Stimulated activated CD8-positive, alpha-beta memory T cell treated with anti-CD3 and anti-CD28 coated beads, Interleukin-4, amount 100 ng/mL, for 48 hours (primary cell): Measurements from ENCODE around the gene SCRT2.
"Not testable (repeated sequence)": the region's sequence is repeated elsewhere in the genome, so short reads cannot be mapped to it uniquely, and the experiment has no call there.

ENCODE experiments used
- DNase-seq: peaks from one replicate; pipeline ENCODE4 v3.0.0-alpha.2; 2020

SCRT2 gene

GRCh38 chr20:699811-700338, 24.3 kb upstream of the SCRT2 start:
- DNase-seq: no peak

- DNase-seq: no peak
Measured at GRCh38 chr20:699342-699741, 23.7 kb upstream of the SCRT2 start.

- no peak for DNase-seq
Measured at GRCh38 chr20:698276-698675, 22.7 kb upstream of the SCRT2 start.

- no peak for DNase-seq
Measured at GRCh38 chr20:697826-698225, 22.2 kb upstream of the SCRT2 start.

GRCh38 chr20:695165-695866, 19.7 kb upstream of the SCRT2 start:
- no peak for DNase-seq

GRCh38 chr20:694496-694895, 18.9 kb upstream of the SCRT2 start:
- DNase-seq: no peak

GRCh38 chr20:693786-694185, 18.2 kb upstream of the SCRT2 start:
- not testable (repeated sequence) for DNase-seq

- DNase-seq: no peak
Measured at GRCh38 chr20:692044-692443, 16.4 kb upstream of the SCRT2 start.

GRCh38 chr20:689947-690346, 14.3 kb upstream of the SCRT2 start:
- DNase-seq: no peak

- DNase-seq: no peak
Measured at GRCh38 chr20:689348-689747, 13.7 kb upstream of the SCRT2 start.

GRCh38 chr20:688809-689212, 13.2 kb upstream of the SCRT2 start:
- DNase-seq: no peak

GRCh38 chr20:687468-688203, 12.0 kb upstream of the SCRT2 start:
- DNase-seq: no peak

GRCh38 chr20:684676-685319, 9.2 kb upstream of the SCRT2 start:
- no peak for DNase-seq

GRCh38 chr20:682123-682522, 6.5 kb upstream of the SCRT2 start:
- no peak for DNase-seq

GRCh38 chr20:680638-681187, 5.1 kb upstream of the SCRT2 start:
- no peak for DNase-seq

GRCh38 chr20:677957-678356, 2.4 kb upstream of the SCRT2 start:
- no peak for DNase-seq

GRCh38 chr20:676967-677366, 1.4 kb upstream of the SCRT2 start:
- no peak for DNase-seq

GRCh38 chr20:676315-676937, 824 bp upstream of the SCRT2 start:
- DNase-seq: no peak

- DNase-seq: no peak
Measured at GRCh38 chr20:675033-675452, 559 bp downstream of the SCRT2 start.

GRCh38 chr20:673603-674001, 2.0 kb downstream of the SCRT2 start:
- no peak for DNase-seq

- DNase-seq: no peak
Measured at GRCh38 chr20:672963-673602, 2.5 kb downstream of the SCRT2 start.

GRCh38 chr20:671252-672030, 4.2 kb downstream of the SCRT2 start:
- DNase-seq: no peak
